Loucy (cell line): ENCODE results near the gene ADORA1.

Source experiments
- H2AFZ ChIP-seq: fragments of 200-600 bp; sonication (generic); 2 replicates; pipeline ENCODE4 v1.6.0; 2016; ENCODE audit warnings: antibody characterized with exemption, mild to moderate bottlenecking, low read length, moderate library complexity
- H3F3A ChIP-seq: fragments of 200-600 bp; 2 replicates; pipeline ENCODE4 v1.6.0; 2016; ENCODE audit warnings: antibody characterized with exemption, low read depth, mild to moderate bottlenecking
- H3K27me3 ChIP-seq: fragments of 200-600 bp; sonication (generic); 2 replicates; pipeline ENCODE4 v1.6.1; 2014; ENCODE audit warnings: low read length, mild to moderate bottlenecking; ENCODE audit not compliant: insufficient read depth, poor library complexity, severe bottlenecking
- H3K36me3 ChIP-seq: fragments of 200-600 bp; sonication (generic); 2 replicates; pipeline ENCODE4 v1.6.1; 2016; ENCODE audit warnings: low read length; ENCODE audit not compliant: insufficient read depth
- H3K4me1 ChIP-seq: fragments of 200-600 bp; sonication (generic); 2 replicates; pipeline ENCODE4 v1.5.1; 2014; ENCODE audit warnings: low read length, mild to moderate bottlenecking; ENCODE audit not compliant: insufficient read depth, poor library complexity, severe bottlenecking
- H3K4me2 ChIP-seq: fragments of 200-600 bp; sonication (generic); 2 replicates; pipeline ENCODE4 v1.6.0; 2014; ENCODE audit warnings: antibody characterized with exemption, low read length, low read depth, mild to moderate bottlenecking; ENCODE audit not compliant: poor library complexity, severe bottlenecking
- H3K4me3 ChIP-seq: fragments of 200-600 bp; sonication (generic); 2 replicates; pipeline ENCODE4 v1.5.1; 2014; ENCODE audit warnings: low read length, mild to moderate bottlenecking, mixed read lengths; ENCODE audit not compliant: poor library complexity, severe bottlenecking
- H3K79me2 ChIP-seq: fragments of 200-600 bp; sonication (generic); 2 replicates; pipeline ENCODE4 v1.6.1; 2014; ENCODE audit warnings: low read length; ENCODE audit not compliant: insufficient read depth
- H3K9ac ChIP-seq: fragments of 200-600 bp; sonication (generic); 2 replicates; pipeline ENCODE4 v1.6.0; 2014; ENCODE audit warnings: mild to moderate bottlenecking, low read depth, low read length, moderate library complexity; ENCODE audit not compliant: poor library complexity, severe bottlenecking
- H3K9me2 ChIP-seq: fragments of 200-600 bp; sonication (generic); replicated peaks from 2 replicates; pipeline ENCODE4 v1.6.1; 2016; ENCODE audit warnings: low read depth, low read length, mixed read lengths
- H3K9me3 ChIP-seq: fragments of 200-600 bp; sonication (generic); 2 replicates; pipeline ENCODE4 v1.6.1; 2014; ENCODE audit warnings: mild to moderate bottlenecking, antibody characterized with exemption, low read length, low read depth; ENCODE audit not compliant: insufficient read depth
- H4K20me1 ChIP-seq: fragments of 200-600 bp; sonication (generic); 2 replicates; pipeline ENCODE4 v1.6.0; 2014; ENCODE audit warnings: antibody characterized with exemption, low read length, mild to moderate bottlenecking; ENCODE audit not compliant: insufficient read depth, poor library complexity, severe bottlenecking
- CTCF ChIP-seq: fragments of 200-600 bp; sonication (generic); conservative IDR thresholded peaks from 2 replicates; pipeline ENCODE4 v1.5.1; 2014; ENCODE audit warnings: mild to moderate bottlenecking, antibody characterized with exemption, low read length
- EZH2phosphoT487 ChIP-seq: fragments of 200-600 bp; IDR thresholded peaks from 2 replicates; pipeline ENCODE4 v1.6.1; 2018; ENCODE audit warnings: antibody characterized with exemption, mild to moderate bottlenecking, moderate library complexity, borderline replicate concordance

The ADORA1 gene

DNA sequence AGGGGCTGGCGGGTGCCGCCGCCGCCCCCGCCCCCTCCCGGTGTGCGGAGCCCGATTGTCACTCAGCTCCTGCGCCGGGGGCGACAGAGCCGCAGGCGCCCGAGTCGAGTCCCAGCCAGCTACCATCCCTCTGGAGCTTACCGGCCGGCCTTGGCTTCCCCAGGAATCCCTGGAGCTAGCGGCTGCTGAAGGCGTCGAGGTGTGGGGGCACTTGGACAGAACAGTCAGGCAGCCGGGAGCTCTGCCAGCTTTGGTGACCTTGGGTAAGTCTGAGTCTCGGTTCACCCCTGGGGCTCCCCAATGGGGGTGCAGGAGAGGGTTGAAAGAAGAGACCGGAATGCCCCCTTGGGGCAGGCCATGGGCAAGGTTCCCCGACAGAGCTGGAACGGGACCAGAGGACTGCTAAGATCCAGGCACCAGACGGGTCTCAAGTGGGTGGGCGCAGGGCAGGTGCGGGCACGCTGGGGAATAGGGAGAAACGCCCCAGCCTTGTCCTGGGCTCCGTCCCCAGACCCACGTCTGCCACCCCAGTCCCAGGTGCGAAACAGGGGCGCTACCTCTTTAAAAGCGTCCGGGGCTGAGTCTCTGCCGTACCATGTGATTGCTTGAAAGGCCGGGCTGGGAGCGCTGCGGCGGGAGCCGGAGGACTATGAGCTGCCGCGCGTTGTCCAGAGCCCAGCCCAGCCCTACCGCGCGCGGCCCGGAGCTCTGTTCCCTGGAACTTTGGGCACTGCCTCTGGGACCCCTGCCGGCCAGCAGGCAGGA is at the start of gene ADORA1:
ADORA1 (plus strand) TSS at position 61 of the 765 bp plus-strand sequence. CDS start 1,116 bp downstream, outside the sequence.
- Histone ChIP-seq H3K9ac (peak within 1 kb of the TSS; percentile 51), H3K9me2 (no peaks in the 10 kb centered on the region), H3K4me3 (peak within 1 kb of the TSS; percentile 73), H3K4me1 (peaks cover 32% of the 10 kb centered on the region), H3K79me2 (no peaks in the 10 kb centered on the region), H3F3A (no peaks in the 10 kb centered on the region), H3K27me3 (no peaks in the 10 kb centered on the region), H3K36me3 (no peaks in the 10 kb centered on the region), H2AFZ (peak within 1 kb of the TSS; percentile 95), H4K20me1 (no peaks in the 10 kb centered on the region), H3K9me3 (no peaks in the 10 kb centered on the region), H3K4me2 (peak within 1 kb of the TSS; percentile 94)
- TF ChIP-seq EZH2phosphoT487 (no peak), CTCF (no peak)

- TF ChIP-seq EZH2phosphoT487 (no peak), CTCF (no peak)
- H3K27me3 ChIP-seq = no peaks in the 10 kb centered on the region
- no peaks in the 10 kb centered on the region for H3K36me3 ChIP-seq
- no peaks in the 10 kb centered on the region for H3K4me1 ChIP-seq
- H3K4me2 ChIP-seq = no peak overlapping the region
- no peaks in the 10 kb centered on the region for H3F3A ChIP-seq
- H3K9me2 ChIP-seq = no peaks in the 10 kb centered on the region
- no peaks in the 10 kb centered on the region for H3K79me2 ChIP-seq
- no peak overlapping the region for H2AFZ ChIP-seq
- H3K9ac ChIP-seq = no peak overlapping the region
- H4K20me1 ChIP-seq = no peaks in the 10 kb centered on the region
- no peak overlapping the region for H3K4me3 ChIP-seq
- no peaks in the 10 kb centered on the region for H3K9me3 ChIP-seq
Observed at GRCh38 chr1:203077956-203078355, 49.6 kb upstream of the ADORA1 start.

GRCh38 chr1:203078478-203078877 is 49.0 kb upstream of the ADORA1 start:
- no peaks in the 10 kb centered on the region for H3K79me2 ChIP-seq
- no peak overlapping the region for H3K9ac ChIP-seq
- H2AFZ ChIP-seq = no peak overlapping the region
- H3K4me2 ChIP-seq = no peak overlapping the region
- H3K4me1 ChIP-seq = no peaks in the 10 kb centered on the region
- H3F3A ChIP-seq = no peaks in the 10 kb centered on the region
- no peaks in the 10 kb centered on the region for H3K27me3 ChIP-seq
- TF ChIP-seq EZH2phosphoT487 = no peak
- TF ChIP-seq CTCF = no peak
- H4K20me1 ChIP-seq = no peaks in the 10 kb centered on the region
- no peaks in the 10 kb centered on the region for H3K36me3 ChIP-seq
- no peaks in the 10 kb centered on the region for H3K9me2 ChIP-seq
- no peak overlapping the region for H3K4me3 ChIP-seq
- no peaks in the 10 kb centered on the region for H3K9me3 ChIP-seq
